NCI-H2196 treated with DMSO at 0.1 percent for 48 hours (cell line): ENCODE results near the gene MAGI2.

Experiments used
- DNase-seq: peaks from one replicate; lab custom pipeline; 2025; ENCODE audit not compliant: unreplicated experiment; lab: John Stamatoyannopoulos, UW

Gene MAGI2

DNA sequence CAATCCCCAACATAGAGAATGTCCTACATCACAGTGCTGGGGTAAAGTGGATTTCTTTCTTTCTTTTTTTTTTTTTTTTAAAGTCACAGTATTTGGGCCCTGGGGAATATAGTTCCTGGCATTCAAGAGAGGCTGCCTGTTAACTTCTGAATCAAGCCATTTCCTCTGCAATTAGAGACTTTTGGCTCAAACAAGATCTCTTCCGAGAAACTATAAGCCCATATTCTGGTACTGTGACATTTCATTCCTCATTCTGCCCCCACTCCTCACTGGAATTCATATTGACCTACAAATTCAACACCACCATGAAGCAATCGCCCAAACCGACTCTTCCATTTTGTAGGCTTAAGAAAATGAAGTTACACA, 1467.5 kb downstream of the MAGI2 start:
- no peak for DNase-seq

DNA sequence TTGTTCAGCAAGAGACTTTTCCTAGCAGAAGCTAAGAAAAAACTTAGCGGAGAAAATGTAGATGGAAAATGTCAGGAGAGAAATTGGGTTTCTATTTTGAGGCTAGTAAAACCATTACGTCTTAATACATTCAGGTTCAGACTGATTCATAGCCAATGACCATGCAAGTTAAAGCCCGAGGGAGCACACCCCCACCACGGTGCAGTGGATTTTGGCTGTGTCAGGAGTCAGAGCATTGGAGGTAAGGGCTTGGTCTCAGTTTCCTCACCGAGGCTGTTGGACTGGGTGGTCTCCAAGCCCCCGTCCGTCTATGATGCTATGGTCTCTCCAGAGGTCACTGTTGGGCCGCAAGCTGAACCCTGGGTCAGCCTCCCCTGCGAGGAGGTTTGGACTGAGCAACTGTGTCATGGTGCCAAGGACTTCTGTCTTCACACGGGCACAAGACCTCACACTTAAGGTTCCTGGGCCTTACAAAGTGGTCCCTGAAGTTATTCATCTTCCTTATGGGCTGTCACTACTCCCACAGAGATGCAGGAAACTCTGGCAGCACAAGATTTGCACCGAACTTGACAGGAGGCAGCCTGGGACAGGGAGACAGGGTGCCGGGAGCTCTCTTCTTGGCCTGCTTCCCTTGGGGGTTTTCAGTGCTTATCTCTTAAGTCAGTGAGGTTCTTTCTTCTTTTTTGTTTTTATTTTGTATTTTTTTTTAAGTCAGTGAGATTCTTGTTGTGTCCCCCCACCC, 1468.1 kb downstream of the MAGI2 start:
- DNase-seq, result no peak

DNA sequence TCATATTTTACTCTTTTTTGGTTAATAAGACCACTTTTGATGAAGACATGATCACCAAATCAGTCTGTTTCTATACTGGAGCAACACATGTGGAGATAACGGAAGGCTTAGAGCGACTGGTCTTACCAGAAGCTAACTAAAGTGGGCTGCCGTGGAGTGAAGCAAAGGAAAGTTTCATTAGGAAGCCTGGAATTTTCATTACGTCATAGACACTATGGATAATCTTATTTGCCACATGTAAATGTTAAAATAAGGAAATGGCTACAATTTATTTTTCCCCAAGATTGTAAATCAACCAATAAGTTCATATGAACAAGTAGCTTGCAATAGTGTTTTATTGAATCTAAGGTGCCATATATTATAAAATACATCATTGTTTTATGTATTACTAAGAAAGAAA, 1469.5 kb downstream of the MAGI2 start:
- no peak for DNase-seq

DNA sequence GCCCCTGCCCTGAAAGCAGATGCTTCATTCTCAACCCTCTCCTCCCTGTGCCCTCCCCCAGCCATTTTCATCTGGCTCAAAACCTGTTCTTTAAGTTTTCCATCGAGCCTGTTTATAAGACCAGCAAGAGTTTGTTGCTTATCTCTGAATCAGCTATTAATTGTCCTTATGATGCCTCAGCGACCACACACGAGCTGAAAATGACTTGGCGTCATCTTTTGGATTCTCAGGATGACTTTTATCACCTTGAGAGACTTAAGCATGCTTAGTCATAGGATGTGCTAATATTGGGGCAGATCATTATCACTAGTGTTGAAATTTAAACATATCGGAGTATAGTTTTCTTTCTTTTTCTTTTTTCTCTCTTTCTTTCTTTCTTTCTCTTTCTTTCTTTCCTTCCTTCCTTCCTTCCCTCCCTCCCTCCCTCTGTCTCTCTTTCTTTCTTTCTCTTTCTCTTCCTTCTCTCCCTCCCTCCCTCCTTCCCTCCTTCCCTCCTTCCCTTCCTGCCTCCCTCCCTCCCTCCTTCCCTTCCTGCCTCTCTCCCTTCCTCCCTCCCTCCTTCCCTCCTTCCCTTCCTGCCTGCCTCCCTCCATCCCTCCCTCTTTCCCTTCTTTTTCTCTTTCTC, 1470.4 kb downstream of the MAGI2 start:
- DNase-seq, result no peak

DNA sequence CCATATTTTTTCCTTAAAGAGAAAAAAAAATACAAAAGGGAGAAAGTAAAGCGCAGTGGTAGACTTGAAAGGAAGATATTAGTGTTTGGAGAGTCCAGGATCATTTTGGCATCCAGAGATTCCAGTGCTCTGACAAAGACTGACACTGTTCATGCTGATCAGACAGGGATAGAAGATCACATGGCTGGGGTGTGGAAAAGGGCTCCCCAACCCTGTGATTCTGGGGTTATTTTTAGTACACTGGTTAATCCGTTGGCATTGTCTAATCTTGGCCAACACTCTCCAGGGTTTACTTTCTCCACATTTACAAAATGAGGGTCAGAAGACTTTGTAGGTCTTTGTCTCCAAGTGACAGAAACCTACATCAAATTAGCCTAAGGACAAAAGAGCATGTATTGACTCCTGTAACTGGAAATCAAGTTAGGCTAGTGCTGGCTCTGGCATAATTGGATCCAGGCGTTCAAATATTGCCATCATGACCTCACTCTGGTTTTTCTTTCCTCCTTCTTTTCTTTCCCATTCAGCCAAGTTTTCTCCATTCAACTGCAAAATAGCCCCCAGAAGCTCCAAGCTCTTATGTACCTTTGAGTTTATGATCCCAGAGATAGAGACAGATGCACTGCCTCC, 1473.3 kb downstream of the MAGI2 start:
- DNase-seq, result no peak

DNA sequence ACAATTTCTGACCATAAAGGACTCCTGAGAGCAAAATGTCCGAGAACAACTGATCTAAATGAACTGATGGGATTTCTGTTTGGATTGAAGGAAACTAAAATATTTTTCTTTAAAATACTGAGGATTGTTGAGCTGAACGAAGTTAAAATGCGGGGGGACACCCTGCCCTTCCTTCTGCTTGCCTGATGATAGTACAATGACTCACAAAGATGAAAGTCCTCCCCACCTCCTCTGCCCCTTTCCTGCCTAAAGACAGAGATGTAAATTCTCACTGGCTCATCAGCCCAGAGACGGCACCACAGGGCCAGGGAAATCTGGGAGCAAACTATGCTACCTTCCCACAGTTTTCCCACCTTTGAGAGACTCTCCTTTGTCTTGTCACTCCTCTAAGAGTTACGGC, 1474.2 kb downstream of the MAGI2 start:
- no peak for DNase-seq

DNA sequence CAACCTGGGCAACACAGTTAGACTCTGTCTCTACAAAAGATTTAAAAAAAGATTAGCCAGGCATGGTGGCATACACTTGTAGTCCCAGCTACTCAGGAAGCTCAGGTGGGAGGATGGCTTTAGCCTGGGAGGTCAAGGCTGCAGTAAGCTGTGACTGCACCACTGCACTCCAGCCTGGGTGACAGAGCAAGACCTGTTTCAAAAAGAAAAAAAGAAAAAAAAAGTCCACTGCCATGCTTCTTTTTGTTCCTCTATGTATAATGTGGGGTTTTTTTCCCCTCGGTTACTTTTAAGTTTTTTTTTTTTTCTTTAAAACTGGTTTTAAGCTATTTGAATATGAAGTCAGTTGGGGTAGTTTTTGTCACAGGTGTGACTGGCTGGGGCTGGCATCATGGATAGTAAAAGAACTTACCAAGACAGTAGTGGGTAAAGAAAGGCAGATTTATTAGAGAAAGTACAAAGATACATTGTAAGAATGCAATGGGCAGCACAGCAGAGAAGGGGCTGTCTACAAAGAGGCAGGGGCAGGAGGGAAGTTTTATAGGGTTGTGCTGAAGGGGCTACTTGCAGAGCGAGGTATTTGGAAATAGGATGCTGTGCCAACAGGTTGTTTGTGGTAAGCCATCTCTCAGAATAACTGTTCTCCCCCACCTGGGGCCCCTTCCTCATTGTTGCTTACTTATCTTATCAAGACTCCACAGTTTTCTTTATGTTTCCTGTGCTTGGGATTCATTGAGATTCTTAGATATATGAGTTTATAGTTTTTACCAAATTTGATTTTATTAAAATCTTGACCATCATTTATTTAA, 1477.6 kb downstream of the MAGI2 start:
- DNase-seq, result no peak

DNA sequence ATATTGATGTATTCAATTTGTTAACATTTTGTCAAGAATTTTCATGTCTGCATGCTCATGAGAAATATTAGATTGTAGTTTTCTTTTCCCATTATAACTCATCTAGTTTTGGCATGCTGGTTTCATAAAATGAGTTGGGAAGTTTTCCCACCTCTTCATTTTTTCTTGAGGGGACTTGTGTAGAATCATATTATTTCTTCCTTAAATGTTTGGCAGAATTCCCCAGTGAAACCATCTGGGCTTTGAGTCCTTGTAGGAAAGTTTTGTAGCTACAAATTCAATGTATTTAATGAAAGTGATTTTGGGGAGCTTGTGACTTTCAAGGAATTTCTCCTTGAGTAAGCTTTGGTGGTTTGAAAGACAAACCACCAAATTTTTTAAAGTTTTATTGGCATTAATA, 1481.7 kb downstream of the MAGI2 start:
- DNase-seq, result no peak

DNA sequence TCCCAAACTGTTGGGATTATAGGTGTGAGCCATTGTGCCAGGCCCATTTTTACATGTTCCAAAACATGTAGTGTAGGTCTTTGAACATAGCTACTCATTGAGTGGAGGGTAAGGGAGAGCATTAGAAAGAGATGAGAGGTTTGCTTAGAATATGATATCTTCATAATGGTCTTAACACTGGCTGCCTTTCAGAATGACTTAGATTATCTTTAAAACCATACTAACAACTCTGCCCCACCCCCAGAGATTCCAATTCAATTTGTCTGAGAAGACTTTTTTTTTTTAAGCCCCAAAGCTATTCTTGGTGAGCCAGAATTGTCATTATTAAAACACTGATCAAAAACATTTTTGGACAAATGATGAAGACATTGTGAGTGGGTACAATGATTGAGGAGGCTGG, 1486.0 kb downstream of the MAGI2 start:
- no peak for DNase-seq
